HUES6 (cell line): ENCODE measurements around the gene PLXND1.
"Not testable (repeated sequence)": the region's sequence is repeated elsewhere in the genome, so short reads cannot be mapped to it uniquely, and the experiment has no call there.

Experiments used
- H3K27ac ChIP-seq: 2 replicates; pipeline ENCODE4 v1.7.0; 2013; ENCODE audit warnings: low read depth, mild to moderate bottlenecking, low read length, inconsistent platforms
- H3K27me3 ChIP-seq: 2 replicates; pipeline ENCODE4 v1.6.1; 2013; ENCODE audit warnings: low read length; ENCODE audit not compliant: control insufficient read depth, insufficient read depth
- H3K36me3 ChIP-seq: 2 replicates; pipeline ENCODE4 v1.6.1; 2013; ENCODE audit warnings: low read length; ENCODE audit not compliant: control insufficient read depth, insufficient read depth
- H3K4me1 ChIP-seq: 2 replicates; pipeline ENCODE4 v1.6.1; 2013; ENCODE audit warnings: low read length; ENCODE audit not compliant: control insufficient read depth, insufficient read depth
- H3K4me3 ChIP-seq: 2 replicates; pipeline ENCODE4 v1.5.1; 2013; ENCODE audit warnings: low read depth, low read length
- H3K9ac ChIP-seq: one replicate; pipeline ENCODE4 v1.6.1; 2013; ENCODE audit warnings: mild to moderate bottlenecking, low read length
- H3K9me3 ChIP-seq: 2 replicates; pipeline ENCODE4 v1.6.1; 2013; ENCODE audit warnings: low read depth, low read length; ENCODE audit not compliant: control insufficient read depth, insufficient read depth

Gene PLXND1

GRCh38 chr3:129612534-129613366 lies 6.3 kb upstream of the PLXND1 start:
- Histone ChIP-seq H3K27ac (peak overlapping the region; percentile 85; the same call in 1 of the 2 replicates), H3K27me3 (no peaks in the 10 kb centered on the region), H3K4me1 (peaks cover 42% of the 10 kb centered on the region), H3K9me3 (no peaks in the 10 kb centered on the region), H3K4me3 (no peak overlapping the region; the same call in 1 of the 2 replicates), H3K9ac (peak overlapping the region; percentile 77), H3K36me3 (no peaks in the 10 kb centered on the region)

GRCh38 chr3:129611812-129612533 lies 5.5 kb upstream of the PLXND1 start:
- H3K9ac ChIP-seq = peak overlapping the region; percentile 77
- H3K4me3 ChIP-seq = no peak overlapping the region; the same call in 1 of the 2 replicates
- no peaks in the 10 kb centered on the region for H3K27me3 ChIP-seq
- no peaks in the 10 kb centered on the region for H3K36me3 ChIP-seq
- peak overlapping the region; percentile 85; the same call in 1 of the 2 replicates for H3K27ac ChIP-seq
- H3K4me1 ChIP-seq = peaks cover 49% of the 10 kb centered on the region
- no peaks in the 10 kb centered on the region for H3K9me3 ChIP-seq

GRCh38 chr3:129611446-129611800 lies 4.9 kb upstream of the PLXND1 start:
- H3K27me3 ChIP-seq = no peaks in the 10 kb centered on the region
- peak overlapping the region; percentile 77 for H3K9ac ChIP-seq
- H3K36me3 ChIP-seq = no peaks in the 10 kb centered on the region
- H3K4me1 ChIP-seq = peaks cover 49% of the 10 kb centered on the region
- no peak overlapping the region for H3K4me3 ChIP-seq
- H3K9me3 ChIP-seq = no peaks in the 10 kb centered on the region
- peak overlapping the region; percentile 85; the same call in 1 of the 2 replicates for H3K27ac ChIP-seq

GRCh38 chr3:129610794-129611445 lies 4.4 kb upstream of the PLXND1 start:
- H3K9me3 ChIP-seq, H3K36me3 ChIP-seq, H3K4me3 ChIP-seq, H3K9ac ChIP-seq, H3K27ac ChIP-seq, H3K27me3 ChIP-seq: not testable (repeated sequence)
- H3K4me1 ChIP-seq = peaks cover 49% of the 10 kb centered on the region

- Histone ChIP-seq H3K36me3 (no peaks in the 10 kb centered on the region), H3K4me1 (peaks cover 49% of the 10 kb centered on the region), H3K9me3 (no peaks in the 10 kb centered on the region), H3K27me3 (peaks cover 10% of the 10 kb centered on the region), H3K4me3 (no peak overlapping the region), H3K9ac (no peak overlapping the region), H3K27ac (peak overlapping the region; percentile 30; the same call in 1 of the 2 replicates)
These were observed 3.8 kb upstream of the PLXND1 start for GRCh38 chr3:129610276-129610675.

GRCh38 chr3:129609591-129610182 lies 3.2 kb upstream of the PLXND1 start:
- Histone ChIP-seq H3K4me1 (peaks cover 51% of the 10 kb centered on the region), H3K27ac (peak overlapping the region; percentile 30; the same call in 1 of the 2 replicates), H3K4me3 (no peak overlapping the region), H3K9me3 (no peaks in the 10 kb centered on the region), H3K27me3 (peaks cover 15% of the 10 kb centered on the region), H3K9ac (peak overlapping the region; percentile 49), H3K36me3 (no peaks in the 10 kb centered on the region)

- Histone ChIP-seq H3K36me3 (no peaks in the 10 kb centered on the region), H3K27me3 (peaks cover 19% of the 10 kb centered on the region), H3K27ac (no peak overlapping the region), H3K9me3 (no peaks in the 10 kb centered on the region), H3K4me3 (no peak overlapping the region), H3K4me1 (peaks cover 55% of the 10 kb centered on the region), H3K9ac (no peak overlapping the region)
These were observed 2.6 kb upstream of the PLXND1 start for GRCh38 chr3:129608936-129609590.

DNA sequence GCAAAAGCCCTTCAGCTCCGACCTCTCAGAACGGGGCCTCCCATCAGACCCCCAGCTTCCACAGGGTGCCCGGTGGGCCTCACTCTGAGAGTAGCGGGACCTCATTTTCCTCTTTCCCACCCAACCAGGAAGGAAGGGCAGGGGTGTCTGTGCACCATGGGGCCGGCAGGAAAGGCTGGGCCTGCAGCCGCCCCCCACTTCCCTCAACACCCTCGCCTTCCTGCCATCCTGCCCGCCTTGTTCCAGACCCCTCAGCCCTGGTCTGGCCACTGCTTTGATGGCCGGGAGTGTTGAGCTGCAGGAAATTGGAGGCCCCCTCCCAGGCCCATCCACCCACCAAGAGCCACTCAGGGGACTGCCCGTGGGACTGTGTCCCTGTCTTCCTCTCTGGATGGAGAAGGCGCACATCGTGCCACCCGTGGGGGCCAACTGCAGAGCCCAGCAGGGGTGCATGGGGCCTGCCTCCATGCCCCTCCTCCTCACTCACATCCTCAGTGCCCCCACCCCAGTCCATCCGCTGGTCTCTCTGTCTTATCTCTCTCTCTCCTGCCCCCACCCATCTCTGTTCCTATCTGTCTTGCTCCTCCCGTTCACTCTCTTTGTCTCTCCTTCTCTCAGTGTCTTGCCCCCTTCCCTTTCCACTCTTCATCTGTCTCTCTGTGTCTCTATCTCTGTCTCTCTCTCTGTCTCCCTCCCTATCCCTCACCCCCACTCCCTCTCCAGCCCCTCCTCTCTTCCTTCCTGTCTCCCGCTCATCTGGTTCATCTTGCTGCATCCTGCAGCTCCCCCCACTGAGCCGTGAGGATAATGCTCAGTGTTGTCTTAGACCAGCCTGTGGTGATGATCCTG lies 1.8 kb upstream of the PLXND1 start:
- H3K9me3 ChIP-seq = no peaks in the 10 kb centered on the region
- peak overlapping the region; percentile 82 for H3K9ac ChIP-seq
- no peak overlapping the region for H3K4me3 ChIP-seq
- H3K27me3 ChIP-seq = peaks cover 19% of the 10 kb centered on the region
- H3K4me1 ChIP-seq = peaks cover 61% of the 10 kb centered on the region
- H3K36me3 ChIP-seq = no peaks in the 10 kb centered on the region
- no peak overlapping the region for H3K27ac ChIP-seq

DNA sequence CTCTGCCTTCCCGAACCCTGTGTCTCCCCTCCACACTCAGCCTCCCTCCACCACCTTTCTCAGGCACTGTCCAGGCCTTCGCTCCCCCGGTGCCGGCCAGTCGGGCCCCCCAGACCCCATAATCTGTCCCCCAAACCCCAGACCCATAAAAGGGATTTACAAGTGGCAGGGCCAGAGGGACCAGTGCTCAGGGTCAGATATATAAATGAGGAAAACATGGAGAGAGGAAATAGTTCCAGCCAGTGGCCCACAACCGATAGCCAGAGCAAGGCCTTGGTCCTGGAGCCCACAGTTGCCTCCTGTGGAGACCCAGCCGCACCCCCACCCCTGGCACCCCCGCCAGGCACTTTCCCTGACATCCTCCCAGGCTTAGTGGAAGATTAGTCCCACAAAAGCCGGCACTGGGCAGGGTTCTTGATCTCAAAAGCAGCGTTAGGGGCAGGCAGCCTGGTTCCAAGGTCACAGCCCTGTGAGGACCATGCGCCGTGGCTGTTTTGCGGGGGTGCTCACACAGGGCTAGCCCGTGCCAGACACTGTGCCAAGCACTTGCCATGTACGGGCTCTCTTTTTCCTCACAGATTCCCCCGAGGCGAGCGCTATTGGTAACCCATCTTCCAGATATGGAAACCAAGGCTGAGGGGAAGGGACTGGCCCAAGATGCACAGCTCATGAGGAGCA lies 1.1 kb upstream of the PLXND1 start:
- Histone ChIP-seq H3K27me3 (peaks cover 19% of the 10 kb centered on the region), H3K9me3 (no peaks in the 10 kb centered on the region), H3K4me3 (peak overlapping the region; percentile 67), H3K27ac (peak overlapping the region; percentile 78; the same call in 1 of the 2 replicates), H3K9ac (peak overlapping the region; percentile 82), H3K36me3 (no peaks in the 10 kb centered on the region), H3K4me1 (peaks cover 60% of the 10 kb centered on the region)
